Measurements from ENCODE around the gene AUTS2. TPM values are rescaled to one million over a fixed set of nuclear protein-coding genes. Genes with fewer than 3 reads are reported as not detected.

The AUTS2 gene
- total and polyA plus RNA-seq, 2 of the 8 experiments (the other 6 are each of a cell fraction or from before 2014, with no cell fraction given), result 25.9 to 101 TPM

GRCh38 chr7:69912141-69912540 lies 313.9 kb downstream of the AUTS2 start:
- Histone ChIP-seq H3K18ac (ENCODE audit: extremely low read depth, low read length) (no peak overlapping the region), H3K79me1 (ENCODE audit: low read depth, low read length) (no peaks in the 10 kb centered on the region), H2BK12ac (ENCODE audit: low read depth, low read length) (no peak overlapping the region), H3K4me1 (replicated peaks in 1 of 4; ENCODE audit: control insufficient read depth in 3 of 4, insufficient read depth in 4 of 4, low read length in 3 of 4) (no peaks in the 10 kb centered on the region), H2BK5ac (ENCODE audit: low read depth, low read length) (no peak overlapping the region), H2BK20ac (ENCODE audit: low read length) (no peak overlapping the region), H3K23me2 (ENCODE audit: low read depth, low read length) (no peaks in the 10 kb centered on the region), H4K5ac (ENCODE audit: insufficient read length, low read depth, low read length) (no peak overlapping the region), H4K8ac (ENCODE audit: extremely low read depth, insufficient read depth, low read length) (no peak overlapping the region), H3K4me3 (ENCODE audit: extremely low read depth in 1 of 4, insufficient read depth in 2 of 4, low read depth in 3 of 4, low read length in 4 of 4) (no peak overlapping the region), H4K91ac (replicated peaks; ENCODE audit: insufficient read length, low read length) (no peak overlapping the region), H3K79me2 (ENCODE audit: control insufficient read depth in 1 of 2, insufficient read depth in 2 of 2, low read length in 2 of 2) (no peaks in the 10 kb centered on the region), H3K14ac (ENCODE audit: insufficient read length) (no peak overlapping the region), H2BK15ac (ENCODE audit: low read length) (no peak overlapping the region), H3K27me3 (replicated peaks in 1 of 4; ENCODE audit: control insufficient read depth in 3 of 4, extremely low read depth in 1 of 4, insufficient read depth in 3 of 4, low read length in 3 of 4) (no peaks in the 10 kb centered on the region), H2AFZ (ENCODE audit: low read length) (no peak overlapping the region), H3K23ac (ENCODE audit: insufficient read length) (no peak overlapping the region), H2AK5ac (ENCODE audit: low read depth, low read length) (no peak overlapping the region), H4K20me1 (replicated peaks in 1 of 2; ENCODE audit: control insufficient read depth in 1 of 2, insufficient read depth in 2 of 2, low read length in 2 of 2) (no peaks in the 10 kb centered on the region), H3K4ac (replicated peaks; ENCODE audit: insufficient read length, low read depth, low read length) (no peak overlapping the region), H2BK120ac (replicated peaks; ENCODE audit: low read depth, low read length) (no peak overlapping the region), H3K4me2 (ENCODE audit: insufficient read depth in 1 of 2, low read depth in 2 of 2, low read length in 2 of 2) (no peak overlapping the region), H3K56ac (replicated peaks; ENCODE audit: insufficient read length, low read depth, low read length) (no peak overlapping the region), H3K27ac (ENCODE audit: low read depth, low read length) (no peak overlapping the region), H3K36me3 (ENCODE audit: control insufficient read depth in 2 of 4, insufficient read depth in 4 of 4, low read length in 3 of 4) (no peaks in the 10 kb centered on the region), H3K9ac (replicated peaks in 1 of 4; ENCODE audit: extremely low read depth in 1 of 4, low read depth in 3 of 4, low read length in 3 of 4) (no peak overlapping the region), H3K9me3 (ENCODE audit: insufficient read depth in 2 of 2, low read depth in 1 of 2, low read length in 1 of 2) (no peaks in the 10 kb centered on the region)
- ChIA-PET POLR2A (ENCODE audit: partially characterized antibody) (no interaction called here), CTCF (ENCODE audit: partially characterized antibody) (no interaction called here)
- DNase-seq (ENCODE audit: low read depth in 1 of 2, low spot score in 2 of 2) (no peak), FAIRE-seq (no peak)
- 92% methylated on average over 6 of the region's 6 CpGs; no CpG with 5 or more reads in 1 of the 2 experiments for WGBS, 2 experiments (ENCODE audit: extremely low coverage in 1 of 2, insufficient coverage in 1 of 2, insufficient read length in 1 of 2, insufficient replicate concordance in 2 of 2, low coverage in 1 of 2, low lambda C conversion rate in 2 of 2, missing lambda C conversion rate in 1 of 2)
- TF ChIP-seq TAF7 (optimal IDR thresholded peaks at IDR 0.05; ENCODE audit: borderline replicate concordance, low read depth, low read length) (no peak), MAFK (IDR thresholded peaks at IDR 0.05; ENCODE audit: low read depth, low read length) (no peak), SP4 (IDR thresholded peaks at IDR 0.05; ENCODE audit: low read length) (no peak), RNF2 (IDR thresholded peaks at IDR 0.05; ENCODE audit: borderline replicate concordance, low read depth, low read length, missing control alignments, poor library complexity, severe bottlenecking) (no peak), TEAD4 (IDR thresholded peaks at IDR 0.05; ENCODE audit: low read depth, low read length) (no peak), SP1 (IDR thresholded peaks at IDR 0.05; ENCODE audit: low read depth, low read length) (no peak), NRF1 (IDR thresholded peaks at IDR 0.05; ENCODE audit: low read depth, low read length) (no peak), TBP (IDR thresholded peaks at IDR 0.05; ENCODE audit: low read depth, low read length) (no peak), PHF8 (conservative IDR thresholded peaks at IDR 0.05; ENCODE audit: low read depth, low read length) (no peak), RBBP5 (IDR thresholded peaks at IDR 0.05; ENCODE audit: borderline replicate concordance, low read depth, low read length) (no peak), EGR1 (IDR thresholded peaks at IDR 0.05; ENCODE audit: borderline replicate concordance, low read depth, low read length) (no peak), CHD2 (IDR thresholded peaks at IDR 0.05; ENCODE audit: low read length) (no peak), CEBPB (IDR thresholded peaks at IDR 0.05; ENCODE audit: low read depth, low read length) (no peak), JUN (IDR thresholded peaks at IDR 0.05; ENCODE audit: low read depth, low read length) (no peak), GABPA (IDR thresholded peaks at IDR 0.05; ENCODE audit: borderline replicate concordance, insufficient read depth, low read length) (no peak)
